ENCODE measurements around the gene TTC22.

- TF ChIP-seq POLR2AphosphoS5 (IDR thresholded peaks at IDR 0.05; ENCODE audit: low read depth, low read length) (no peak), REST (IDR thresholded peaks at IDR 0.05; ENCODE audit: insufficient read depth in 1 of 2, low read depth in 2 of 2, low read length in 2 of 2) (no peak), TAF1 (IDR thresholded peaks at IDR 0.05; ENCODE audit: borderline replicate concordance, insufficient read depth, low read length) (no peak), SIN3A (IDR thresholded peaks at IDR 0.05; ENCODE audit: borderline replicate concordance, insufficient read depth, low read length) (no peak)
Observed at GRCh38 chr1:54777011-54777410, 24.1 kb downstream of the TTC22 start.
